Hypothalamus (tissue), 51 donors: ENCODE measurements around the gene SEMA4A.

Experiments used
- DNase-seq, 51 donors: peaks; one replicate each; lab custom pipeline; 2025; lab: John Stamatoyannopoulos, UW

SEMA4A gene

GRCh38 chr1:156134716-156135435 lies 18.5 kb upstream of the SEMA4A start:
- DNase-seq, result no peak

- no peak for DNase-seq
These were observed 17.2 kb upstream of the SEMA4A start for GRCh38 chr1:156135930-156136871.

- DNase-seq, result no peak
These were observed 16.4 kb upstream of the SEMA4A start for GRCh38 chr1:156136970-156137483.

GRCh38 chr1:156138458-156138867 lies 14.9 kb upstream of the SEMA4A start:
- no peak for DNase-seq

GRCh38 chr1:156140879-156141707 lies 12.3 kb upstream of the SEMA4A start:
- DNase-seq, result peak in 32 of 51 donors; percentile 16 to 79 (median 50)

GRCh38 chr1:156143765-156144489 lies 9.5 kb upstream of the SEMA4A start:
- no peak for DNase-seq

- DNase-seq, result no peak
These were observed 8.6 kb upstream of the SEMA4A start for GRCh38 chr1:156144742-156145141.

- no peak for DNase-seq
These were observed 7.8 kb upstream of the SEMA4A start for GRCh38 chr1:156145650-156146019.

- DNase-seq, result peak in 25 of 51 donors; percentile 15 to 75 (median 34)
These were observed 7.2 kb upstream of the SEMA4A start for GRCh38 chr1:156146020-156146768.

- peak in 35 of 51 donors; percentile 23 to 75 (median 56) for DNase-seq
These were observed 6.5 kb upstream of the SEMA4A start for GRCh38 chr1:156146769-156147405.

- peak in 1 of 51 donors; percentile 30 for DNase-seq
These were observed 5.2 kb upstream of the SEMA4A start for GRCh38 chr1:156148216-156148615.

- DNase-seq, result peak in 15 of 51 donors; percentile 13 to 54 (median 35)
These were observed 3.7 kb upstream of the SEMA4A start for GRCh38 chr1:156149374-156150332.

- DNase-seq, result peak in 5 of 51 donors; percentile 8 to 59 (median 48)
These were observed 2.9 kb upstream of the SEMA4A start for GRCh38 chr1:156150333-156151011.

- peak in 1 of 51 donors; percentile 5 for DNase-seq
These were observed 2.2 kb upstream of the SEMA4A start for GRCh38 chr1:156151093-156151688.

- DNase-seq, result no peak
These were observed 757 bp upstream of the SEMA4A start for GRCh38 chr1:156152628-156153027.

GRCh38 chr1:156154317-156154749 lies 948 bp downstream of the SEMA4A start:
- DNase-seq, result peak in 4 of 51 donors; percentile 11 to 35 (median 23)
